ENCODE results near the gene VPS4A. TPM values are rescaled to one million over a fixed set of nuclear protein-coding genes. Genes with fewer than 3 reads are reported as not detected.

The VPS4A gene
- total and polyA plus RNA-seq, 10 of the 15 experiments (the other 5 are each of a cell fraction or from before 2014, with no cell fraction given) = 5.2 to 36.3 (median 21.4) TPM

- BruUV-seq (replicated peaks) = no TSS peak
- no peak for DNase-seq (ENCODE audit: low read depth, low spot score)
- 77% methylated on average over 7 of the region's 7 CpGs for WGBS (ENCODE audit: insufficient coverage, insufficient replicate concordance, low lambda C conversion rate, missing lambda C conversion rate)
- Histone ChIP-seq H3K9ac (ENCODE audit: control insufficient read depth, insufficient read depth, low read length) (no peak overlapping the region), H3K27ac (ENCODE audit: control insufficient read depth, insufficient read depth) (no peak overlapping the region), H3K9me3 (replicated peaks; ENCODE audit: control insufficient read depth, insufficient read depth, low read length) (no peaks in the 10 kb centered on the region), H4K20me1 (ENCODE audit: control insufficient read depth, insufficient read depth) (no peaks in the 10 kb centered on the region), H3K79me2 (ENCODE audit: control insufficient read depth, insufficient read depth, low read length) (peaks cover 28% of the 10 kb centered on the region), H3K4me2 (ENCODE audit: control insufficient read depth, insufficient read depth) (no peak overlapping the region), H3K36me3 (ENCODE audit: control insufficient read depth in 2 of 2, insufficient read depth in 2 of 2, low read length in 1 of 2) (peaks cover 41 to 50% of the 10 kb centered on the region in 2 experiments), H3K4me1 (ENCODE audit: control insufficient read depth, insufficient read depth, low read length) (no peaks in the 10 kb centered on the region; the same call in none of the 2 replicates), H2AFZ (ENCODE audit: control insufficient read depth, low read depth, low read length) (no peak overlapping the region), H3K27me3 (replicated peaks in 1 of 2; ENCODE audit: control insufficient read depth in 2 of 2, insufficient read depth in 2 of 2, low read length in 1 of 2) (no peaks in the 10 kb centered on the region), H3K4me3 (no peak overlapping the region)
- ChIA-PET RAD21 (ENCODE audit: unreplicated experiment) (no interaction called here), SMC1A (ENCODE audit: uncharacterized antibody, unreplicated experiment) (no interaction called here), POLR2A (no interaction called here), CTCF (no interaction called here)
- no peak for TF ChIP-seq ZNF217 (IDR thresholded peaks at IDR 0.05)
- no peak for TF ChIP-seq SIN3A (IDR thresholded peaks at IDR 0.05; ENCODE audit: low read depth, low read length)
- TF ChIP-seq NR2C2 (IDR thresholded peaks at IDR 0.05; ENCODE audit: borderline replicate concordance, control insufficient read depth, insufficient read length, low read depth) = no peak
- no peak for TF ChIP-seq NFXL1 (IDR thresholded peaks at IDR 0.05; ENCODE audit: borderline replicate concordance)
- TF ChIP-seq ZBTB11 (CRISPR knock-in tag; IDR thresholded peaks at IDR 0.05) = no peak
- TF ChIP-seq E4F1 (IDR thresholded peaks at IDR 0.05; ENCODE audit: borderline replicate concordance, partially characterized antibody) = no peak
- TF ChIP-seq SMC3 (IDR thresholded peaks at IDR 0.05; ENCODE audit: borderline replicate concordance, low read length) = no peak
- TF ChIP-seq MAX (IDR thresholded peaks at IDR 0.05; ENCODE audit: low read depth, low read length) = no peak
- no peak for TF ChIP-seq KAT2A (conservative IDR thresholded peaks at IDR 0.05; ENCODE audit: control insufficient read depth, low read depth, low read length)
- TF ChIP-seq ZNF207 (IDR thresholded peaks at IDR 0.05; ENCODE audit: borderline replicate concordance) = no peak
- no peak for TF ChIP-seq HDAC2 (IDR thresholded peaks at IDR 0.05)
- no peak for TF ChIP-seq SUPT20H (IDR thresholded peaks at IDR 0.05; ENCODE audit: borderline replicate concordance, control insufficient read depth, low read depth, low read length)
- in situ Hi-C loops (cut with MboI) = no loop called here
- FAIRE-seq = no peak
- no peak for ATAC-seq
- intact Hi-C loops (cut with micrococcal nuclease; ENCODE audit: unreplicated experiment) = no loop called here
Measured at GRCh38 chr16:69322343-69322742, 11.2 kb downstream of the VPS4A start.

Data from GM12878 (cell line).